ENCODE data around the gene S1PR4. TPM values are rescaled to one million over a fixed set of nuclear protein-coding genes. Genes with fewer than 3 reads are reported as not detected.

The S1PR4 gene
- total and polyA plus RNA-seq, 9 of the 15 experiments (the other 6 are each of a cell fraction or from before 2014, with no cell fraction given) = 0.27 TPM; not detected in 8

GRCh38 chr19:3146677-3147100 is 31.9 kb upstream of the S1PR4 start (continued):
- TF ChIP-seq ZNF449 (CRISPR knock-in tag; IDR thresholded peaks at IDR 0.05) (no peak), CAMTA2 (CRISPR knock-in tag; conservative IDR thresholded peaks at IDR 0.05) (no peak), RAD21 (CRISPR knock-in tag; conservative IDR thresholded peaks at IDR 0.05 in 1 of 2, IDR thresholded peaks at IDR 0.05 in 1 of 2) (peak; percentile 40 to 70), RAD51 (IDR thresholded peaks at IDR 0.05; ENCODE audit: borderline replicate concordance, low read depth) (0 out of 2 replicates have a peak, but pooled peaks have one; percentile 23), IRF1 (CRISPR knock-in tag; IDR thresholded peaks at IDR 0.05; ENCODE audit: borderline replicate concordance) (no peak), GATAD2B (IDR thresholded peaks at IDR 0.05; ENCODE audit: borderline replicate concordance) (peak; percentile 38; the same call in 1 of the 2 replicates), RNF2 (IDR thresholded peaks at IDR 0.05) (no peak), CSDE1 (IDR thresholded peaks at IDR 0.05) (no peak), MTA1 (IDR thresholded peaks at IDR 0.05; ENCODE audit: borderline replicate concordance) (peak; percentile 43), XRCC3 (IDR thresholded peaks at IDR 0.05) (no peak), ELK1 (CRISPR knock-in tag; IDR thresholded peaks at IDR 0.05) (no peak), ZMIZ1 (IDR thresholded peaks at IDR 0.05; ENCODE audit: low read depth in 2 of 2, low read length in 2 of 2) (no peak), PTBP1 (IDR thresholded peaks at IDR 0.05; ENCODE audit: low read depth, low read length) (peak; percentile 94), ZFP36 (IDR thresholded peaks at IDR 0.05; ENCODE audit: low read depth, low read length, partially characterized antibody) (peak; percentile 97), YY1 (IDR thresholded peaks at IDR 0.05; ENCODE audit: borderline replicate concordance in 1 of 3, control insufficient read depth in 1 of 3, extremely low read depth in 1 of 3, insufficient read depth in 3 of 3, insufficient read length in 1 of 3, insufficient replicate concordance in 2 of 3, low read depth in 1 of 3, low read length in 2 of 3) (peak in 1 of 3 experiments; percentile 52), ZNF740 (CRISPR knock-in tag; IDR thresholded peaks at IDR 0.05) (peak; percentile 97), ZNF740 (tag; IDR thresholded peaks at IDR 0.05) (peak in 1 of 2 experiments; percentile 91; a peak in 2 of 4 replicates), BCOR (IDR thresholded peaks at IDR 0.05) (peak; percentile 99), ZNF23 (CRISPR knock-in tag; IDR thresholded peaks at IDR 0.05) (no peak), FOXA1 (IDR thresholded peaks at IDR 0.05; ENCODE audit: borderline replicate concordance) (no peak), FOSL1 (tag; conservative IDR thresholded peaks at IDR 0.05) (0 out of 2 replicates have a peak, but pooled peaks have one; percentile 25)

Data from K562 (cell line).